ENCODE measurements around the gene MGAT3.

- TF ChIP-seq CTCF (IDR thresholded peaks at IDR 0.05) (no peak), POLR2A (IDR thresholded peaks at IDR 0.05) (no peak)
These were observed 4.1 kb upstream of the MGAT3 start for GRCh38 chr22:39452740-39453040.

Data from thyroid gland (tissue), 4 donors.